ENCODE results near the gene UNKL. TPM values are rescaled to one million over a fixed set of nuclear protein-coding genes. Genes with fewer than 3 reads are reported as not detected.

The UNKL gene
- total RNA-seq, 1 experiment from 2014 or later, result 112 TPM

DNA sequence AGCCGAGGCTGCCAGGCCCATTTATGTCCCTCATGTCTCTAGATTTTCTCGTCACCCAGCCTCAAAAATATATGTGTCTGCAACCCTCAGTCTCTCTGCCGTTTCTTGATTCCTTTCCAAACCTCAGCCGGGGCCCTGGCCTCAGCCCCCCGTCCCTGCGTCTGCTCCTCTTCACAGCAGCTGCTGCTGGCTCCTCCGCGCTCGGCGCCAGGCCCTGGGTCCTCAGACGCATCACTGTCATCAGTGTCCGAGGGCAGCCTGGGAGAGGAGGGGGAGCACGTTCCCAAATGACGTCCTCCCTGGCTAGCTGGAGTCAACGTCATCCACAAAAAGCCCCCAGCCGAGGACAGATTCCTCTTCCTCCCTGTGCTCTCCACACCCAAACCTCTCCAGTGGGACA, 65.2 kb downstream of the UNKL start:
- Histone ChIP-seq H3K36me3 (ENCODE audit: low read depth) (no peaks in the 10 kb centered on the region), H3K9me2 (ENCODE audit: insufficient read depth) (no peaks in the 10 kb centered on the region), H3K9me3 (ENCODE audit: insufficient read depth, low read depth) (no peaks in the 10 kb centered on the region), H3F3A (ENCODE audit: insufficient read depth, low read depth) (peaks cover 8% of the 10 kb centered on the region; the same call in 1 of the 2 replicates), H3K27me3 (ENCODE audit: insufficient read depth, low read depth) (no peaks in the 10 kb centered on the region), H4K20me1 (ENCODE audit: insufficient read depth) (0 out of 2 replicates have a peak, but pooled peaks cover 3% of the 10 kb centered on the region), H3K4me2 (no peak overlapping the region), H3K4me1 (replicated peaks; ENCODE audit: insufficient read depth) (peaks cover 17% of the 10 kb centered on the region), H3K79me2 (ENCODE audit: low read depth) (peaks cover 39% of the 10 kb centered on the region), H2AFZ (no peak overlapping the region), H3K27ac (no peak overlapping the region), H3K4me3 (no peak overlapping the region)
- no peak for DNase-seq
- ChIA-PET POLR2A (ENCODE audit: unreplicated experiment) (no interaction called here), CTCF (no interaction called here)
- TF ChIP-seq, protein P1, sequence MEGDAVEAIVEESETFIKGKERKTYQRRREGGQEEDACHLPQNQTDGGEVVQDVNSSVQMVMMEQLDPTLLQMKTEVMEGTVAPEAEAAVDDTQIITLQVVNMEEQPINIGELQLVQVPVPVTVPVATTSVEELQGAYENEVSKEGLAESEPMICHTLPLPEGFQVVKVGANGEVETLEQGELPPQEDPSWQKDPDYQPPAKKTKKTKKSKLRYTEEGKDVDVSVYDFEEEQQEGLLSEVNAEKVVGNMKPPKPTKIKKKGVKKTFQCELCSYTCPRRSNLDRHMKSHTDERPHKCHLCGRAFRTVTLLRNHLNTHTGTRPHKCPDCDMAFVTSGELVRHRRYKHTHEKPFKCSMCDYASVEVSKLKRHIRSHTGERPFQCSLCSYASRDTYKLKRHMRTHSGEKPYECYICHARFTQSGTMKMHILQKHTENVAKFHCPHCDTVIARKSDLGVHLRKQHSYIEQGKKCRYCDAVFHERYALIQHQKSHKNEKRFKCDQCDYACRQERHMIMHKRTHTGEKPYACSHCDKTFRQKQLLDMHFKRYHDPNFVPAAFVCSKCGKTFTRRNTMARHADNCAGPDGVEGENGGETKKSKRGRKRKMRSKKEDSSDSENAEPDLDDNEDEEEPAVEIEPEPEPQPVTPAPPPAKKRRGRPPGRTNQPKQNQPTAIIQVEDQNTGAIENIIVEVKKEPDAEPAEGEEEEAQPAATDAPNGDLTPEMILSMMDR (conservative IDR thresholded peaks at IDR 0.05), result no peak
- no peak for TF ChIP-seq EZH2 (IDR thresholded peaks at IDR 0.05; ENCODE audit: low read depth)
- intact Hi-C loops (cut with micrococcal nuclease; ENCODE audit: unreplicated experiment), result no loop called here
- no TSS peak for BruUV-seq (replicated peaks)

DNA sequence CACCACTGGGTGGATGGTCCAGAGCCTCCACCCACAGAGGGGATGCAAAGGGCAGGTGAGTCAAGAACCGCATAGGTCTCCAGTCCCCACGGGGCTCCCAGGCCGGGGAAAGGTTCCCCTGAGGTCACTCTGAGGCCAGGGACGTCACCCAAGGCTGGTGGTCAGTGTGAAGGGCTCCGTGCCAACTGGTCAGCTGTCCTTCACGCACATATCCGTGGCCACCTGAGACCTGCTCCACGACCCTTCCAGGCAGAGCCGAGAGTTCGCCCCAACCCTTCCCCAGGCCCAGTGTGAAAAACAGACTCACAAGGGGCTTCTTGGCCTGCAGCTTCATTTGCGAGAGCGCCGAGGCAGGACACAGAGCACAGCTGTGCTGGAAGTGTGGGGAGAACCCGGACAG, 65.6 kb downstream of the UNKL start:
- no peaks in the 10 kb centered on the region for H3K27me3 ChIP-seq (ENCODE audit: insufficient read depth, low read depth)
- H3K9me2 ChIP-seq (ENCODE audit: insufficient read depth), result no peaks in the 10 kb centered on the region
- no TSS peak for BruUV-seq (replicated peaks)
- 0 out of 2 replicates have a peak, but pooled peaks cover 3% of the 10 kb centered on the region for H4K20me1 ChIP-seq (ENCODE audit: insufficient read depth)
- ChIA-PET CTCF (no interaction called here), POLR2A (ENCODE audit: unreplicated experiment) (no interaction called here)
- H3K36me3 ChIP-seq (ENCODE audit: low read depth), result no peaks in the 10 kb centered on the region
- peaks cover 17% of the 10 kb centered on the region for H3K4me1 ChIP-seq (replicated peaks; ENCODE audit: insufficient read depth)
- no peak overlapping the region for H3K4me3 ChIP-seq
- no peak overlapping the region for H3K27ac ChIP-seq
- peaks cover 35% of the 10 kb centered on the region for H3K79me2 ChIP-seq (ENCODE audit: low read depth)
- H2AFZ ChIP-seq, result no peak overlapping the region
- no peaks in the 10 kb centered on the region for H3K9me3 ChIP-seq (ENCODE audit: insufficient read depth, low read depth)
- no peak for DNase-seq
- H3F3A ChIP-seq (ENCODE audit: insufficient read depth, low read depth), result peaks cover 11% of the 10 kb centered on the region; the same call in 1 of the 2 replicates
- intact Hi-C loops (cut with micrococcal nuclease; ENCODE audit: unreplicated experiment), result no loop called here
- H3K4me2 ChIP-seq, result no peak overlapping the region
- TF ChIP-seq, protein P1 (conservative IDR thresholded peaks at IDR 0.05), result no peak
- TF ChIP-seq EZH2 (IDR thresholded peaks at IDR 0.05; ENCODE audit: low read depth), result no peak

DNA sequence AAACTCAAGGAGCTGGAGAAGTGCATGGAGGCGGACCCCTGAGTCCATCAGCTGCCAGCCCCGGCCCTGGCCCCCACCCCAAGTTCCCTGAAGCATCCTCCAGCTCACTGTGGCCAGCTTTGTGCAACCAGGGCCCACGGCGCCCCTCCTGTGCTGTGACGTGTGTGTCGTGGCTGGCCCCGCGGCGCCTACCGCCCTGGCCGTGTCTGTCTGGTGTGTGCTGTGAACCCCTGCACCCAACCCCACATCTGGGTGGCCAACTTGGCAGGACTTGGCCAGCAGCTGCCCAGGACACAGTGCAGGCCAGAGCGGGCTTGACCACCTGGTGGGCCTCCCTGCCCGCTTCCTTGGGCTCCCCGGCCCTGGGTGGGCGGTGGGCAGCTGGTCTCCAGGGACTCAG, 66.1 kb downstream of the UNKL start:
- CTCF ChIA-PET, result no interaction called here
- no TSS peak for BruUV-seq (replicated peaks)
- Histone ChIP-seq H3K4me2 (no peak overlapping the region), H2AFZ (no peak overlapping the region), H3K4me1 (replicated peaks; ENCODE audit: insufficient read depth) (peaks cover 17% of the 10 kb centered on the region), H3K79me2 (ENCODE audit: low read depth) (peaks cover 30% of the 10 kb centered on the region), H3K9me3 (ENCODE audit: insufficient read depth, low read depth) (no peaks in the 10 kb centered on the region), H3K4me3 (no peak overlapping the region), H3K27me3 (ENCODE audit: insufficient read depth, low read depth) (no peaks in the 10 kb centered on the region), H3K36me3 (ENCODE audit: low read depth) (no peaks in the 10 kb centered on the region), H3F3A (ENCODE audit: insufficient read depth, low read depth) (peaks cover 11% of the 10 kb centered on the region; the same call in 1 of the 2 replicates), H3K9me2 (ENCODE audit: insufficient read depth) (no peaks in the 10 kb centered on the region), H4K20me1 (ENCODE audit: insufficient read depth) (0 out of 2 replicates have a peak, but pooled peaks cover under 1% of the 10 kb centered on the region), H3K27ac (no peak overlapping the region)
- DNase-seq, result no peak
- intact Hi-C loops (cut with micrococcal nuclease; ENCODE audit: unreplicated experiment), result no loop called here
- POLR2A ChIA-PET (ENCODE audit: unreplicated experiment), result no interaction called here
- TF ChIP-seq, protein P1 (conservative IDR thresholded peaks at IDR 0.05), result no peak
- no peak for TF ChIP-seq EZH2 (IDR thresholded peaks at IDR 0.05; ENCODE audit: low read depth)

All from PC-9 (cell line).